ENCODE results near the gene PHYKPL.

The PHYKPL gene

DNA sequence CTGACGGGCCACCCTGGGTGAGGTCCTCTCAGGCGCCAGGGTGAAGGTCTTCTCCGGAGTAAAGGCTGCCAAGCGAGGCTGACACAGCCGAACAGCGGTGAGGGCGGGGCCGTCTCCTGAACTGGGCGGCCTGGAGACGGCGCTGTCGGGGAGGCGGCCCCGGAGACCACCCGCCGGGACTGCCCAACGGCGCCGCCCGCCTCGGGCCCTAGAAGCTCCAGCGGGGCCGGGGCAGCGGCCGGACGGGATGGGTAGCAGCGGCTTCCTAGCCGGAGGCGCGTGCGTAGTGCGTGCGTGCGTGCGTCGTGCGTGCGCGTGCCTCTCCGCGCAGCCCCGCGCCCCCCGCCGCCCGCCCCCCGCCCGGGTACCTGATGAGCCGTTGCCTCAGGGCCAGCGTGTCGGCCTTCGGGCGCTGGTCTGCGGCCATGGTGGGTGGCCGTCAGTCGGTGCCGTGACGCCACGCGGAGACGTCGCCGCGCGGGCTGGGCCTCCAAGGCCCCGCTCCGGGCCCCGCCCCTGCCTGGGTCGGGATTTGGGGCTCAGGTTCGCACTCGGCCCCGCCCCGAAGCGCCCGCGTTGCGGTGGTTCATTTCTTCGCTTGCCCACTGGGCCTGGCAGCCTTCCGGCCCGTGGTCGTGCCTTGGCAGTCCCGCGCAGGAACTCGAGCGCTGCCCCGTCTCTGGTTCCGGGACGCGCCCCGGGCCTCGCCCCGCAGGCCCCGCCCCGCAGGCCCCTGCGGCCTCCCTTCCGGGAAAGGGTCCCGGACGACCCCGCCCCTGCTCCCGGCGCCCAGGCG, at the start of gene PHYKPL:
PHYKPL (minus strand) TSS at position 679 of the 796 bp plus-strand sequence; CDS start at position 427, 252 bp downstream.
- Histone ChIP-seq H2AFZ (ENCODE audit: low read depth, low read length) (peak within 1 kb of the TSS; percentile 82), H3K9me3 (ENCODE audit: low read length) (peaks cover 4% of the 10 kb centered on the region), H3K36me3 (ENCODE audit: insufficient read depth, low read length) (peaks cover 30% of the 10 kb centered on the region), H3K27me3 (ENCODE audit: insufficient read depth, low read length) (no peaks in the 10 kb centered on the region), H3K4me1 (ENCODE audit: insufficient read depth, low read length) (peaks cover 13% of the 10 kb centered on the region), H3K4me3 (ENCODE audit: low read length) (peak within 1 kb of the TSS; percentile 74)

DNA sequence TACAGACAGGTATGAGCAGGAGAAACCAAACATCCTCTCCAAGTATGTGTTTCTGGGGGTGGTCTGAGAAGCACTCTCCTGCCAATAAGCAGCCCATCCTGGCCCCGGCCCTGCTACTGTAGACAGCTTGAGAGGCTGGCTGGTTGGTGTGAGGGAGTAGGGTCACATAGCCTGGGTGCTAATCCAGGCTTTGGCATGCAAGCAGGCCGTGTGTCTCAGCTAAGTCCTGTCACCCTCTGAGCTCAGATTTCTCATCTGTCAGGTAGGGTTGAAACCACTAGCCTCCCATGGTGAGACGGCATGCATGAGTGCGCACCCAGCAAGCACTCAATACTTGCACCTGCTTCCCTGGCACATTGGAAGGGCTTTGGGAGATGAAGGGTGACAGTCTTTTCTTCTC, 49.8 kb upstream of the PHYKPL start:
- Histone ChIP-seq H3K27me3 (ENCODE audit: insufficient read depth, low read length) (no peaks in the 10 kb centered on the region), H3K4me3 (ENCODE audit: low read length) (no peak overlapping the region), H3K9me3 (ENCODE audit: low read length) (peaks cover 5% of the 10 kb centered on the region), H3K36me3 (ENCODE audit: insufficient read depth, low read length) (no peaks in the 10 kb centered on the region), H3K4me1 (ENCODE audit: insufficient read depth, low read length) (no peaks in the 10 kb centered on the region), H2AFZ (ENCODE audit: low read depth, low read length) (no peak overlapping the region)

DNA sequence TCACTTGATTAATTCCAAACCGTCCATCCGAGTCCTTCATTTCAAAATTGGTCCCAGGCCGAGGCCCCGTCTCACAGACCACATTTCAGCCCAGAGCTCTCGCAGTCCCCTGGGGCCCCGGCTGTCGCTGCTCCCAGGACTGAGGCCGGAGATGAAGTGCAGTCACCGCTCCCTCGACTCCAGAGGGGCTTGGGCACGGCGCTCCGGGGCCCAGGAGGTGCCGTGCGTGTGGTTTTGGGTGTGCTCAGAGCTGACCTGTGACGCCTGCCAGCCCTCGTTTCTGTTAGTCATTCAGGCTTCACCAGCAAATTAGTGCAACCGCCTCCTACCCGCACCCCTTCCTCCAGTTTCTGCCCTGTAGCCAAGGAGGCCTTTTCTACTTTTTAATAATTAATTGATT, 48.7 kb upstream of the PHYKPL start:
- Histone ChIP-seq H3K4me3 (ENCODE audit: low read length) (no peak overlapping the region), H3K27me3 (ENCODE audit: insufficient read depth, low read length) (no peaks in the 10 kb centered on the region), H3K9me3 (ENCODE audit: low read length) (peaks cover 5% of the 10 kb centered on the region), H3K36me3 (ENCODE audit: insufficient read depth, low read length) (no peaks in the 10 kb centered on the region), H3K4me1 (ENCODE audit: insufficient read depth, low read length) (no peaks in the 10 kb centered on the region), H2AFZ (ENCODE audit: low read depth, low read length) (no peak overlapping the region)

DNA sequence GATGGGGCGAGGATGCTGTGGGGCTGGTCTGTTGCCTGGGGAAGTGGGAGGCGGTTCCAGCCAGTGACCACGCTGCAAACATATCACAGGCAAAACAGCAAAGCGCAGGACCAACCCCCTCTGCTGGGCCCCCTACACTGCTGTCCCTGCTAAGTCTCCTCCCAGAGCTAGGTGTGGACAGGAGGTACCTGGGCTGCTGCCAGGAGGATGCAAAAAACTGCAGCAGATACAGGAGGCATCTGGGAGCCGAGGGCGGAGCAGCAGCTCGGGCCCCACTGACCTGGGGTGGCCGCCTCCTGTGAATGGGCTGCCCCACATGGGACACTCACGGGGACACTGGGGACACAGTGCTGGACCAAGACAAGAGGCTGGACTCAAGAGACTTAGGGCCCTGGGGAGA, 48.0 kb upstream of the PHYKPL start:
- no peaks in the 10 kb centered on the region for H3K27me3 ChIP-seq (ENCODE audit: insufficient read depth, low read length)
- peaks cover 5% of the 10 kb centered on the region for H3K9me3 ChIP-seq (ENCODE audit: low read length)
- no peak overlapping the region for H2AFZ ChIP-seq (ENCODE audit: low read depth, low read length)
- no peaks in the 10 kb centered on the region for H3K36me3 ChIP-seq (ENCODE audit: insufficient read depth, low read length)
- H3K4me3 ChIP-seq (ENCODE audit: low read length) = no peak overlapping the region
- H3K4me1 ChIP-seq (ENCODE audit: insufficient read depth, low read length) = no peaks in the 10 kb centered on the region

DNA sequence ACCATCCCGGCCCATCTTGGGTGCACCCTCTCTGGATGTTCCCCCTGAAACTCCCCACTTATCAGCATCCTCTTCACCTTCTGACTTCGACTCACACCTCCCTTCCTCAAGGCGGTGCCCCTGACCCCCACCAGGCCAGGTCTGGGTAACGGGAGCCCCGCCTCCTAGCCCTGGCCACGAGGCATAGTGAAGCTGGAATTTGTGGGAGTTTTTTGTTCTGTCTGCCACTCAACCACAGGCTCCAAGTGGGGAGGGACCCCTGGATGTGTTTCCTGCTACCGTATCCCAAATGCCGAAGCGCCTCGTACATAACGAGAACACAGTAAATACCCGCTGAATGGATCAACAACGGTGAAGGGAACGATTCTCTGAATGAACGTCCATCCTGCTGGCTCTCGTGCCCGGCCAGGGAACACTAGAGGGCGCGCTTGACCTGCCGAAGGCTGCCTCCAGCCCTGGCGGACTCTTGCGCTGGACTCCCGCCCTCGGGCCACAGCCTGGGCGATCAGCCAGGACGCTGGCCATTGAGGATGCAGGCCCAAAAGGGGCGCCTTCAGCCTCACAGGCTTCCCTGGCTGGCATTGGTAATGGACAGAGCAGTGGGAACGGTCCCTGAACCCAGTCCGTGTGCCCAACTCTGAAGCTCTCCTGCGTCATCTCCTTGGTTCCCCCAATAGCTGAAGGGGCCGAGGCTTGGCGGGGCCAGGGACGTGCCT, 47.3 kb upstream of the PHYKPL start:
- Histone ChIP-seq H3K36me3 (ENCODE audit: insufficient read depth, low read length) (no peaks in the 10 kb centered on the region), H2AFZ (ENCODE audit: low read depth, low read length) (no peak overlapping the region), H3K4me3 (ENCODE audit: low read length) (no peak overlapping the region), H3K9me3 (ENCODE audit: low read length) (peaks cover 5% of the 10 kb centered on the region), H3K27me3 (ENCODE audit: insufficient read depth, low read length) (no peaks in the 10 kb centered on the region), H3K4me1 (ENCODE audit: insufficient read depth, low read length) (no peaks in the 10 kb centered on the region)

DNA sequence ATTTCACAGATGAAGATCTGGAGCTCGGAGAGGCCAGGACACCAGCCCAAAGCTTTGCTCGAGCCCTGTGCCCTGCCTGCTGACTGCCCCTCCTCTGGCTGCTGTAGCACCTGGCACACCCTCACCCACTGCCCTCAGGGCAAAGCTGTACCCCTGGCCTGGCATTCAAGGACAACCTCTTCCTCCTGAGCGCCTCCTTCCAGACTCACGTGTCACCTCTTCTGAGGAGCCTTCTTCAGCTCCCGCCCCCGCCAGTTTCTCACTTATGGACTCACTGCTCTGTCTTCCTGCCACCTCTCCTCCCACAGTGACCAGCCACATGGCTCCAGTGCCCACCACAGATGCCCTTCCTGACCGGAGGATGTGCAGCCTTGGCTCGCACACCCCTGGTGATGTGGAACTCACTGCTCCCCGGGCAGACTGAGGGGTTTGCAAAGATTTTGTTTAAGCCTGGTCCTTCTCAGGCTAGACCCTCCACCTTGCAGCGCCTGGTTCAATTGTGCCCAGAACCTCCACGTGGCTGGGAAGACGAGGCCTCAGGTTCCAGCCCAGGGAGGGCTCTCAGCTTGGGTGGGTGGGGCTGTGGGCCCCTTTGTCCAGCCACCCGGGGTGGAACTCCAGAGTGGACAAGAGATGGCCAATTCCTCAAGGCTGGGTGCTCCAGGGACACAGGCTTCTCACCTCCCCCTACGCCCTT, 46.6 kb upstream of the PHYKPL start:
- Histone ChIP-seq H3K4me1 (ENCODE audit: insufficient read depth, low read length) (no peaks in the 10 kb centered on the region), H3K27me3 (ENCODE audit: insufficient read depth, low read length) (no peaks in the 10 kb centered on the region), H3K9me3 (ENCODE audit: low read length) (peaks cover 5% of the 10 kb centered on the region), H3K36me3 (ENCODE audit: insufficient read depth, low read length) (no peaks in the 10 kb centered on the region), H3K4me3 (ENCODE audit: low read length) (no peak overlapping the region), H2AFZ (ENCODE audit: low read depth, low read length) (no peak overlapping the region)

DNA sequence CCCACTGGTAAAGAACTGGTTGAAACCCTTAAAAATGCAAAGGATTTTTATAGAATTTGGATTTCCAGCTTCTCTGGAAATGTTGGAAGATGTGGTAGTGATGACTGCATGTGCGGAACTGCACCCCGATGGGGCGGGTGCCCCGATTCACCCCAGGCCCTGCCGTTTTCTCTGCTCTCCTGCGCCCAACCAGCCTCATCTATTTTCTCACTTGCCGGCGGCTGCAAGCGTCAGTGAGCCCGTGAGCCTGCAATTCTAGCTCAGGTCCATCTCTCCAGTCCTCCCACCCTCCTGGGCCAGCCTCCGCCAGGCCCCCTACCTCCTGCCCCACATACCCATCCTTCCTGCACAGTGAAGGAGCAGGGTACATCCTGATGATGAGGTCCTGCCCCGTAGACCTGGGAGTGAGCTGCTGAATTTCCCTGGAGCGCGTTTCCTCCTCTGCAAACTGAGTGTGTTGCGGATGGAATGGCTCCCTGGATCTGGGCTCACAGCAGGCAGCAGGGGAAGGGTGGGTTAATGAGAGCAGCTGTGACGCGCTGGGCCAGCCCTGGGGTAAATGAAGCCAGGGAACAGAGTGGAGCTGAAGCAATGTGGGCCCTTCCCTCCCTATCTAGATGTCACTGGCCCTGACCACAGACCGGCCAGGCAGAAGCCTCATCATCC, 45.9 kb upstream of the PHYKPL start:
- Histone ChIP-seq H3K36me3 (ENCODE audit: insufficient read depth, low read length) (no peaks in the 10 kb centered on the region), H3K4me1 (ENCODE audit: insufficient read depth, low read length) (no peaks in the 10 kb centered on the region), H3K4me3 (ENCODE audit: low read length) (no peak overlapping the region), H2AFZ (ENCODE audit: low read depth, low read length) (no peak overlapping the region), H3K9me3 (ENCODE audit: low read length) (peaks cover 2% of the 10 kb centered on the region), H3K27me3 (ENCODE audit: insufficient read depth, low read length) (no peaks in the 10 kb centered on the region)

DNA sequence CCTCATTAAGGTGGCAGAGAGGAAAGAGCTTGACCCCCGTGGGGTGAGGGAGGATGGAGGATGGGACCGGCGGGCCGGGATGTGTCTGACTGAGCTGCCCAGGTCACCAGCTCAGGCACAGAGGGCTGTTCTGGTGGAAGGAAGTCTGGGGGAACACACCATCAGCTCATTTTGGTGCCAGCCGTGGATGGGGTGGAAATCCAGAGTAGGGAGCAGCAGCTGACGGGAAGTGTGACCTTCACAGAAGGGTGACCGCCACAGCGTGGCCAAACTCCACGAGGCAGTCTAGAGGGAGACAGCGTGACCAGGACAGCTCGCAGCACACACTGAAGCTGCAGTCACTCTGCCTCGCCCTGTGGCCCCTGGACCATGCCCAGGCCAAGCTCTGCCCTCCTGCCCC, 45.3 kb upstream of the PHYKPL start:
- Histone ChIP-seq H3K36me3 (ENCODE audit: insufficient read depth, low read length) (no peaks in the 10 kb centered on the region), H3K9me3 (ENCODE audit: low read length) (peaks cover 2% of the 10 kb centered on the region), H2AFZ (ENCODE audit: low read depth, low read length) (no peak overlapping the region), H3K27me3 (ENCODE audit: insufficient read depth, low read length) (no peaks in the 10 kb centered on the region), H3K4me1 (ENCODE audit: insufficient read depth, low read length) (no peaks in the 10 kb centered on the region), H3K4me3 (ENCODE audit: low read length) (no peak overlapping the region)

DNA sequence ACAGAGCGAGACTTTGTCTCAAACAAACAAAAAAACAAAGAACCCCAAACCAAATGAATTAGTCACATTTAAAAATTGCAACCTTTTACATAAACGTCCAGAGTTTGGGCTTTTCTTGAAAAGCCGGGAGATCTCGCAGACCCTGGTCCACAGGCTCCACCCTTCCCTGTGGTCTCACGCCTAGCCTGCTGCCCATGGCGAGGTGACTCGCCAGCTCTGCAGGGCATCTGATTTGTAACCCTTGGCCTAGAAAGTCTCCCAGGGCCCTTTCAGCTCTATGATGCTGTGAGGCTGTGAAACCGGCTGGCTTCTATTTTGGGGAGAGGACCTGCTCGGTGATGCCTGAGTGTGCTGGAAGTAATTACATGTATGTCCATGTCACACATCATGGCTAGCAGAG, 44.7 kb upstream of the PHYKPL start:
- Histone ChIP-seq H3K4me3 (ENCODE audit: low read length) (no peak overlapping the region), H3K9me3 (ENCODE audit: low read length) (no peaks in the 10 kb centered on the region), H3K27me3 (ENCODE audit: insufficient read depth, low read length) (no peaks in the 10 kb centered on the region)

DNA sequence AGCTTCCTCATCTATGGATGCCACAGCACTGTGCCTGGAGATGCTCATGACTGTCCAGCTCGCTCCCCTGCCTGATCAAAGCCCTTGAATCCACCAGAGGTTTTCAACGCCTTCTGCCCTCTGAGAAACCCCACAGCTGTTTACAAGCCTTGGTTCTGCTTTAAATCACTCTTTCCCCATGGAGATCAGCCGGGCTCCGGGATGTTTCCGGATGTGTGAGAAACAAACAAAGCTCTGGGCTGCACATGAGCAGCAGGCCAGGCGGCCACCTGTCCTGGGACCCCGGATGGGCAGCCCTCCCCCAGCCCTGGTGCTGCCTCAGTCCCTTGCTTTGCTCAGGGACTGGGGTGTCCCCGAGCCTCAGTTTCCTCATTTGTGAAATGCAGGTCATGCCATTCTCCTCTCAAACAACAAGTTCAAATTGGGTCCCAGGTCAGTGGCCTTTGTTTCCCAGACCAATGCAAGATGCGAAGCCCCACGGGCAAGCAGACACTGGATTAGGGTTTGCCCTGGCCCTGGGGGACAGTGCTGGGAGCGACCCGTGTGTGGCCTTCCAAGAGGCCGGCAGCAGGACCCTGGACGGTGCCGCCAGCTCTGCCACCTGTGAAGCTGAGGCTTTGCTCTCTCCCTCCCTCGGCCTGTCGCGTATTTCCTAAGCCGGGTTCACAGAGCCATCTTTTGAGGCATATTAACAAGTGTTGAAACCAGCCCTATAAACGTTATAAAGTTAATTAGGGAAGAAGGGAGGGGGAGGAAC, 42.4 kb upstream of the PHYKPL start:
- H3K4me3 ChIP-seq (ENCODE audit: low read length) = no peak overlapping the region
- H2AFZ ChIP-seq (ENCODE audit: low read depth, low read length) = no peak overlapping the region
- H3K4me1 ChIP-seq (ENCODE audit: insufficient read depth, low read length) = no peaks in the 10 kb centered on the region
- H3K27me3 ChIP-seq (ENCODE audit: insufficient read depth, low read length) = no peaks in the 10 kb centered on the region
- H3K36me3 ChIP-seq (ENCODE audit: insufficient read depth, low read length) = no peaks in the 10 kb centered on the region
- H3K9me3 ChIP-seq (ENCODE audit: low read length) = no peaks in the 10 kb centered on the region

More for the DNA sequence above, 44.7 kb upstream of the PHYKPL start:
- Histone ChIP-seq H3K36me3 (ENCODE audit: insufficient read depth, low read length) (no peaks in the 10 kb centered on the region), H2AFZ (ENCODE audit: low read depth, low read length) (no peak overlapping the region), H3K4me1 (ENCODE audit: insufficient read depth, low read length) (no peaks in the 10 kb centered on the region)

DNA sequence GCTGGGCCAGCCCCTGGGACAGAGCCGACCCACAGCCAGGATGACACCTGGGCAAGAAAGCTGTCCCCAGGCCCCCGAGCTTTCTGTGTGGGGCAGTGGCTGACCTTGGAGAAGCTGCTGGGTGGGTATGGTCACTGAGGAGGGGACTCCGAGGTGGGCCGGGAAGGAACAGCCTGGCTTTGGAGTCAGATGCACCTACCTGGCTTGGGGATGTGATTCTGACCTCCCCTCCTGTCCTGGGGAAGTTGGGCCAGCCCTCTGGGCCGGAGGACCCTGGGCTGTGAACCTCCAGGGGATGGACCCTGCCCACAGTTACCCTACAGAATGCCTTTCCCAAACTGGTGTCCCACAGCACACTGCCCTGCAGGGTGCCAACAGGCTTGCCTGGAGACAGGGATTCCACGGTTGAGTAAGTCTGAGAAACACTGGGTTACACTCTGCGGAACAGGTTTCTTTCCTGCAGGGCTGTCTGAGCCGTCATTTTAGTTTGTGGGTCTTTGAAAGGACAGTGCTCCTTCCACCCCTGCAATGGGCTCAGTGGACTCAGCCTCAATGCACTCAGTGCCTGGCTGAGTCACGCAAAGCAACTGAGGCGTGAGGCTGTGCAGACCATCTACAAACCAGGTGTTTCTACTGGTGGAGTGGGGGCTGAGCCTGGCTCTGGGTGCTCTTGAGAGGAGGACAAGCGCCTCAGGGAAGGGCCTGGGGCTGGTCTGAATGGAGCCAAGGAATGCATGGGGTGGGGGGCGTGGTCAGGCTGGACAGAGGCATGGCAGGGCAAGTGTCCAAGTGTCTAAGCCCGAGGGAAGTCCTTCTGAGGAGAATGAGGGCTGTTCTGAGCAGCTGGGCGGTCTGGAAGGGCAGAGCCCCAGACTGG, 41.3 kb upstream of the PHYKPL start:
- H3K4me3 ChIP-seq (ENCODE audit: low read length) = no peak overlapping the region
- no peaks in the 10 kb centered on the region for H3K36me3 ChIP-seq (ENCODE audit: insufficient read depth, low read length)
- H3K4me1 ChIP-seq (ENCODE audit: insufficient read depth, low read length) = no peaks in the 10 kb centered on the region
- no peak overlapping the region for H2AFZ ChIP-seq (ENCODE audit: low read depth, low read length)
- H3K9me3 ChIP-seq (ENCODE audit: low read length) = no peaks in the 10 kb centered on the region
- no peaks in the 10 kb centered on the region for H3K27me3 ChIP-seq (ENCODE audit: insufficient read depth, low read length)

DNA sequence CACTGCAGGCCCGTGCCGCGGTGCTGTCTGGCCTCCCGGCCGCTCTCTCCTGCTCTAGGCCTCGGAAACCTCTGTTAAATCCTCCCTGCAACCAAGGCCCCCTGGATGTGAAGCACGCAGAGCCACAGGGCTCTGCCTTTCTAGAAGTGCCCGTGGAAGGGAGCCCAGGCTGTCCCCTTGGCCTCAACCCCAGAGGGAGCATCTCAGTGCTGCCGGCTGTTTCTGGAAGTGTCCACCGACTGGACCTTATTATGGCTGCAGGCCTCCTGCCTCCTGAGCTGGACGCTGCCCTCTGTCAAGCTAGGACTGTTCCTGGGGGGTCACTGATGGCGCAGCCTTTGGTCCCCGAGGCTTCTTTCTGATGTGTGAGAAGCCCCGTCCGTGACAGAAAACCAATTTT, 40.4 kb upstream of the PHYKPL start:
- H3K4me1 ChIP-seq (ENCODE audit: insufficient read depth, low read length) = no peaks in the 10 kb centered on the region
- H3K36me3 ChIP-seq (ENCODE audit: insufficient read depth, low read length) = no peaks in the 10 kb centered on the region
- H3K9me3 ChIP-seq (ENCODE audit: low read length) = no peaks in the 10 kb centered on the region
- H3K27me3 ChIP-seq (ENCODE audit: insufficient read depth, low read length) = no peaks in the 10 kb centered on the region
- H3K4me3 ChIP-seq (ENCODE audit: low read length) = no peak overlapping the region
- no peak overlapping the region for H2AFZ ChIP-seq (ENCODE audit: low read depth, low read length)

Data from neuron (in vitro differentiated cells).